Neuronal stem cell (in vitro differentiated cells): ENCODE data around the gene ZNF764.

Experiments
- DNase-seq: peaks from one replicate; pipeline ENCODE4 v3.0.0-alpha.2; 2013; ENCODE audit warnings: low spot score
- H2AFZ ChIP-seq: one replicate; pipeline ENCODE4 v1.6.1; 2013; ENCODE audit warnings: mild to moderate bottlenecking, low read length, inconsistent platforms
- H2AK5ac ChIP-seq: 2 replicates; pipeline ENCODE4 v1.6.1; 2013; ENCODE audit warnings: low read depth, mild to moderate bottlenecking, inconsistent platforms, low read length, moderate library complexity, mixed read lengths
- H2BK120ac ChIP-seq: 2 replicates; pipeline ENCODE4 v1.6.1; 2013; ENCODE audit warnings: low read depth, mild to moderate bottlenecking, inconsistent platforms, low read length, moderate library complexity, mixed read lengths
- H2BK12ac ChIP-seq: one replicate; pipeline ENCODE4 v1.6.1; 2013; ENCODE audit warnings: low read length, inconsistent platforms
- H2BK15ac ChIP-seq: 2 replicates; pipeline ENCODE4 v1.6.1; 2013; ENCODE audit warnings: mild to moderate bottlenecking, low read length, inconsistent platforms, mixed read lengths
- H2BK5ac ChIP-seq: one replicate; pipeline ENCODE4 v1.6.1; 2013; ENCODE audit warnings: inconsistent platforms, mild to moderate bottlenecking, low read length, moderate library complexity
- H3K14ac ChIP-seq: one replicate; pipeline ENCODE4 v1.6.1; 2013; ENCODE audit warnings: low read length, inconsistent platforms
- H3K18ac ChIP-seq: 2 replicates; pipeline ENCODE4 v1.6.1; 2013; ENCODE audit warnings: low read length, inconsistent platforms
- H3K23ac ChIP-seq: 2 replicates; pipeline ENCODE4 v1.6.1; 2013; ENCODE audit warnings: low read depth, mild to moderate bottlenecking, mixed read lengths, low read length, inconsistent platforms; ENCODE audit not compliant: poor library complexity
- H3K27ac ChIP-seq: replicated peaks from 3 replicates; pipeline ENCODE4 v1.5.1; 2013; ENCODE audit warnings: low read length, inconsistent platforms
- H3K27me3 ChIP-seq, 3 experiments: 2 replicates each; pipeline ENCODE4 v1.6.1; 2013; ENCODE audit warnings: low read length in 3 of 3, mild to moderate bottlenecking in 2 of 3, inconsistent platforms in 1 of 3, low read depth in 1 of 3, mixed read lengths in 1 of 3, moderate library complexity in 1 of 3; ENCODE audit not compliant: control insufficient read depth in 3 of 3, insufficient read depth in 3 of 3
- H3K36me3 ChIP-seq, 2 donors: replicated peaks in 1 of 2; 2 replicates each; pipeline ENCODE4 v1.6.1; 2013; ENCODE audit warnings: low read length in 2 of 2; ENCODE audit not compliant: control insufficient read depth in 2 of 2, insufficient read depth in 2 of 2
- H3K4ac ChIP-seq: 2 replicates; pipeline ENCODE4 v1.6.1; 2013; ENCODE audit warnings: inconsistent platforms, mild to moderate bottlenecking, low read length, moderate library complexity
- H3K4me1 ChIP-seq, 2 donors: 1 replicate in 1 of 2; 2 replicates in 1 of 2; pipeline ENCODE4 v1.6.1; 2013; ENCODE audit warnings: low read length in 2 of 2, low read depth in 1 of 2; ENCODE audit not compliant: control insufficient read depth in 2 of 2, insufficient read depth in 1 of 2
- H3K4me2 ChIP-seq: one replicate; pipeline ENCODE4 v1.6.1; 2013; ENCODE audit warnings: mild to moderate bottlenecking, low read length, inconsistent platforms; ENCODE audit not compliant: insufficient read depth, poor library complexity, severe bottlenecking
- H3K4me3 ChIP-seq, 2 donors: 2 replicates each; pipeline ENCODE4 v1.5.1; 2013; ENCODE audit warnings: low read length in 2 of 2, mild to moderate bottlenecking in 2 of 2, inconsistent platforms in 1 of 2, moderate library complexity in 1 of 2
- H3K79me1 ChIP-seq: one replicate; pipeline ENCODE4 v1.6.1; 2013; ENCODE audit warnings: low read depth, mild to moderate bottlenecking, inconsistent platforms, low read length, moderate library complexity
- H3K9ac ChIP-seq: one replicate; pipeline ENCODE4 v1.6.1; 2013; ENCODE audit warnings: mild to moderate bottlenecking, low read depth, low read length, inconsistent platforms; ENCODE audit not compliant: poor library complexity
- H3K9me3 ChIP-seq, 2 donors: replicated peaks in 1 of 2; 2 replicates each; pipeline versions ENCODE3 to v1.6.1; 2013; ENCODE audit warnings: low read length in 2 of 2, mild to moderate bottlenecking in 2 of 2, inconsistent platforms in 1 of 2, low read depth in 1 of 2, mixed read lengths in 1 of 2, moderate library complexity in 1 of 2; ENCODE audit not compliant: control insufficient read depth in 2 of 2, insufficient read depth in 1 of 2
- H4K8ac ChIP-seq: one replicate; pipeline ENCODE4 v1.6.1; 2013; ENCODE audit warnings: low read depth, mild to moderate bottlenecking, inconsistent platforms, low read length, moderate library complexity
- H4K91ac ChIP-seq: one replicate; pipeline ENCODE4 v1.6.1; 2013; ENCODE audit warnings: low read length, low read depth, mild to moderate bottlenecking, inconsistent platforms; ENCODE audit not compliant: poor library complexity
- WGBS, 2 donors: extraction: QIAGEN DNeasy Blood & Tissue Kit; methylation state at CpG; one replicate each; pipeline ENCODE4 v1.1.7; 2013; ENCODE audit warnings: missing lambda C conversion rate in 2 of 2, mixed read lengths in 1 of 2; ENCODE audit not compliant: insufficient read length in 2 of 2, insufficient replicate concordance in 1 of 2; ENCODE audit errors: extremely low coverage in 2 of 2; 5-methylcytosine and 5-hydroxymethylcytosine counted together

Gene ZNF764

DNA sequence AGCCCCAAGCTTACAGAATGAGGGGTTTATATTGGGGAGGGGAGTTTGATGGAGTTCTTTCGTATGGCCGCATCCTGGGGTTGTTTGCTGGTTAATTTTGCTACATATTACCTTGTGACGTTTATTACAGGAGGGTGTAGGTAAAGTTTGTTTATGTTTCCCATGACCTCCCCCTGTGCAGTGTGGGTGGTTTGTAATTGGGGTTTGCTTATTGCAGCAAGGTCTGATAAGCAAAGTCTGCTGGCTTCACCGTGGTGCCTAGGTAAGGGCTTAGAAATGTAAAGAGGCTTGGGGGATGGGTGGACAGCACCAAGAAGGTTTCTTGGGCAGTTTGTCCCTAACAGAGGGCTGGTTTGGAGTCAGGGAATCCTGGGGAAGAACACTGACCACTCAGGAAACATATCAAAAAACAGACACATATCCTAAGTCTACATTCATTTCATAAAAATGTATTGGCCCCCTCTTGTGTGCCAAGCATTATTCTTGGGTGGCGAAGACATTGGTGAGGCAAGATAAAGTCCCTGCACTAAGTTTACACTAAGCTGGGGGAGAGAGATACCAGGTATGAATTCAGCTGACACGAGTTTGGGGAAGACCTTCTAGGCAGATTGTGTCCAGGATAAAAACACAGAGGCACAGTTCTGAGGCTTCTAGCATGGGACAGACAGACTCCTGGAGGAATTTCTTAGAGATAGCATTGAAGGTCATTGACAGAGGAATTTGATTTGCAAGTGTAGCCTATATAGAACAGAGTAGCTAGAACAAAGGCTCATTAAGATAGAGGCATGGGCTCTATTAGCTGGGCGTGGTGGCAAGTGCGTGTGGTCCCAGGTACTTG, 9.5 kb downstream of the ZNF764 start:
- H3K27me3 ChIP-seq, result no peaks in the 10 kb centered on the region
- no peak overlapping the region for H2BK120ac ChIP-seq
- no peak overlapping the region for H3K9ac ChIP-seq
- H3K23ac ChIP-seq, result no peak overlapping the region
- peaks cover 1 to 10% of the 10 kb centered on the region in 2 donors for H3K36me3 ChIP-seq
- no CpG with 5 or more reads among the region's 8 CpGs for WGBS, 2 donors
- no peak overlapping the region for H3K27ac ChIP-seq
- no peak overlapping the region for H2BK5ac ChIP-seq
- H3K4me1 ChIP-seq, result peaks cover 0 to 3% of the 10 kb centered on the region in 2 donors
- no peak overlapping the region for H2BK15ac ChIP-seq
- H2BK12ac ChIP-seq, result no peak overlapping the region
- peaks cover 2% of the 10 kb centered on the region for H3K79me1 ChIP-seq
- H2AK5ac ChIP-seq, result no peak overlapping the region
- H3K14ac ChIP-seq, result no peak overlapping the region
- DNase-seq, result no peak
- H3K18ac ChIP-seq, result no peak overlapping the region
- no peak overlapping the region for H3K4me3 ChIP-seq
- no peak overlapping the region for H3K4ac ChIP-seq
- no peak overlapping the region for H4K8ac ChIP-seq
- no peaks in the 10 kb centered on the region for H3K9me3 ChIP-seq
- H2AFZ ChIP-seq, result no peak overlapping the region
- H4K91ac ChIP-seq, result no peak overlapping the region
- no peak overlapping the region for H3K4me2 ChIP-seq

DNA sequence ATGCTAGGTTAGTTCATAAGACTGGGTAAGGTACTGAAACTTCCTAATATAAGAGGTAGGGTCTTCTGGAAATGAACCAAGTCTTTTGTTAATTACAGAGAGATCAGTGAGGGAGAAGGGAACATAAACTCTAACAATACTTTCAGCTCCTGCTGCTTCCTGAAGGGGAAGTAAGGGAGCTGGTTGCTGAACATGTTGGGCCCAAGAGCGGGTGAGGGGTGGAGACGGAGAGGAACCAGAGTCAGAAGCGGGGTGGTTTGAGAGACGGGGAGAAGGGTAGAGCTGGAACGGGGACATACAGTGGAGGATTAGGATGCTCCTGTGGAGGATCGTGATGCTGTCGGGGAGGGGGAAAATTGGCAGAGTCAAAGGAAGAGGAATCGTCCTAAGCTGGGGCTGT, 12.1 kb downstream of the ZNF764 start:
- Histone ChIP-seq H3K4me1 (peaks cover 6 to 13% of the 10 kb centered on the region in 2 donors), H3K36me3 (no peaks in the 10 kb centered on the region), H4K91ac (no peak overlapping the region), H2BK5ac (no peak overlapping the region), H3K4ac (no peak overlapping the region), H3K4me3 (no peak overlapping the region), H3K18ac (no peak overlapping the region), H3K27ac (no peak overlapping the region), H3K4me2 (no peak overlapping the region), H3K23ac (no peak overlapping the region), H3K9ac (no peak overlapping the region), H3K79me1 (no peaks in the 10 kb centered on the region), H2BK12ac (no peak overlapping the region), H2AFZ (peak overlapping the region; percentile 18), H4K8ac (no peak overlapping the region), H3K14ac (no peak overlapping the region), H3K27me3 (no peaks in the 10 kb centered on the region), H2BK15ac (no peak overlapping the region), H2BK120ac (no peak overlapping the region), H3K9me3 (no peaks in the 10 kb centered on the region), H2AK5ac (no peak overlapping the region)
- WGBS, 2 donors, result no CpG with 5 or more reads among the region's 8 CpGs
- DNase-seq, result no peak

DNA sequence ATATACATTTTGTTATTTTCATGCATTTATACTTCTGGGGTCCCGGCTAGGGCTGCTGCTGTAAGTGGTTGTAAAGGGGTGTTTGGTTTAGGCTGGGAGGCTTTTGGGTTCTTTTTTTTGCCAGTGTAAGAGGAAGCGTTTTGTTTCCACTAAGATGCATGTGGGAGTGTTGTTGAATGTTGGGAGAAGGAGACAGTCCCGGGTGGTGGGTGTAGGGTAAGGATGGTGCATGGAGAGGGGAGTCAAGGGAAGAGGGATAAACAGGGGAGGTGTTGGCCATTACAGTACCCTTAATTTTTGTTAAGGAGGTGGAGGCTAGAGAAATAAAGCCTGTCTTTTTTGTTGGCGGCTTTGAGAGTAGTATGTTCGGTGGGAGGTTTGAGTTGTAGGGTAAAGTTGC, 15.1 kb downstream of the ZNF764 start:
- H2BK5ac ChIP-seq, result no peak overlapping the region
- H2BK120ac ChIP-seq, result no peak overlapping the region
- no peak overlapping the region for H2AFZ ChIP-seq
- no peak overlapping the region for H3K27ac ChIP-seq
- H4K91ac ChIP-seq, result no peak overlapping the region
- no peak for DNase-seq
- H2BK12ac ChIP-seq, result no peak overlapping the region
- no peaks in the 10 kb centered on the region for H3K36me3 ChIP-seq
- no CpG with 5 or more reads among the region's 5 CpGs for WGBS, 2 donors
- no peaks in the 10 kb centered on the region for H3K9me3 ChIP-seq
- no peak overlapping the region for H3K18ac ChIP-seq
- H3K4me3 ChIP-seq, result no peak overlapping the region
- H3K27me3 ChIP-seq, result no peaks in the 10 kb centered on the region
- no peak overlapping the region for H2AK5ac ChIP-seq
- H3K4me2 ChIP-seq, result no peak overlapping the region
- no peak overlapping the region for H2BK15ac ChIP-seq
- no peak overlapping the region for H3K4ac ChIP-seq
- H3K23ac ChIP-seq, result no peak overlapping the region
- H3K9ac ChIP-seq, result no peak overlapping the region
- no peak overlapping the region for H4K8ac ChIP-seq
- no peaks in the 10 kb centered on the region for H3K79me1 ChIP-seq
- H3K14ac ChIP-seq, result no peak overlapping the region
- peaks cover 6 to 13% of the 10 kb centered on the region in 2 donors for H3K4me1 ChIP-seq

- Histone ChIP-seq H2AK5ac (no peak overlapping the region), H4K91ac (no peak overlapping the region)
Observed at GRCh38 chr16:30541502-30542329, 16.5 kb downstream of the ZNF764 start.

More at GRCh38 chr16:30541502-30542329, 16.5 kb downstream of the ZNF764 start:
- H2BK12ac ChIP-seq, result no peak overlapping the region
- H2BK5ac ChIP-seq, result no peak overlapping the region
- peaks cover 6 to 13% of the 10 kb centered on the region in 2 donors for H3K4me1 ChIP-seq
- peak overlapping the region; percentile 2 for H3K4me2 ChIP-seq
- no peak overlapping the region for H3K4ac ChIP-seq
- H3K36me3 ChIP-seq, result no peaks in the 10 kb centered on the region
- H3K4me3 ChIP-seq, result no peak overlapping the region
- H3K9me3 ChIP-seq, result no peaks in the 10 kb centered on the region
- no peak overlapping the region for H2BK15ac ChIP-seq
- DNase-seq, result no peak
- no peak overlapping the region for H3K18ac ChIP-seq
- H3K9ac ChIP-seq, result no peak overlapping the region
- H3K27ac ChIP-seq, result no peak overlapping the region
- no peaks in the 10 kb centered on the region for H3K79me1 ChIP-seq
- H3K14ac ChIP-seq, result no peak overlapping the region
- H2BK120ac ChIP-seq, result no peak overlapping the region
- no peak overlapping the region for H4K8ac ChIP-seq
- no CpG with 5 or more reads among the region's 10 CpGs for WGBS, 2 donors
- no peaks in the 10 kb centered on the region for H3K27me3 ChIP-seq
- no peak overlapping the region for H3K23ac ChIP-seq
- H2AFZ ChIP-seq, result peak overlapping the region; percentile 72
